HL-60 (cell line): ENCODE results near the gene KDR.

ENCODE experiments used
- DNase-seq, 2 experiments: peaks; one replicate each; pipeline ENCODE4 v3.0.0-alpha.2; 2010 to 2020; ENCODE audit warnings: low read depth in 1 of 2, low spot score in 1 of 2
- H3K27ac ChIP-seq: fragments of 250-450 bp; sonication (Bioruptor Pico); replicated peaks from 2 replicates; pipeline ENCODE4 v1.5.1; 2020; ENCODE audit warnings: mild to moderate bottlenecking, moderate library complexity
- H3K27me3 ChIP-seq: fragments of 250-450 bp; sonication (Bioruptor Pico); 2 replicates; pipeline ENCODE4 v1.5.1; 2021; ENCODE audit warnings: mild to moderate bottlenecking, moderate library complexity; ENCODE audit not compliant: insufficient read depth, poor library complexity, severe bottlenecking
- H3K4me3 ChIP-seq: replicated peaks from 2 replicates; pipeline ENCODE4 v1.5.1; 2011; ENCODE audit warnings: mild to moderate bottlenecking, control low read depth, low read length; ENCODE audit not compliant: insufficient read depth
- GABPA ChIP-seq: IDR thresholded peaks from 2 replicates; pipeline ENCODE4 v1.6.1; 2012; ENCODE audit warnings: low read depth
- POLR2AphosphoS5 ChIP-seq: IDR thresholded peaks from 2 replicates; pipeline ENCODE4 v1.6.1; 2012; ENCODE audit warnings: low read depth
- SPI1 ChIP-seq: IDR thresholded peaks from 2 replicates; pipeline ENCODE4 v1.6.1; 2012; ENCODE audit warnings: low read depth, mild to moderate bottlenecking, borderline replicate concordance
- TF ChIP-seq, protein P1 (sequence below): IDR thresholded peaks from one replicate; pipeline ENCODE4 v1.5.1; 2011; ENCODE audit warnings: low read length, control low read depth, inconsistent platforms; ENCODE audit not compliant: insufficient read depth
- TF ChIP-seq, protein P2 (sequence below): IDR thresholded peaks from 2 replicates; pipeline ENCODE4 v1.6.1; 2012; ENCODE audit warnings: low read depth; ENCODE audit not compliant: insufficient replicate concordance

Gene KDR

DNA sequence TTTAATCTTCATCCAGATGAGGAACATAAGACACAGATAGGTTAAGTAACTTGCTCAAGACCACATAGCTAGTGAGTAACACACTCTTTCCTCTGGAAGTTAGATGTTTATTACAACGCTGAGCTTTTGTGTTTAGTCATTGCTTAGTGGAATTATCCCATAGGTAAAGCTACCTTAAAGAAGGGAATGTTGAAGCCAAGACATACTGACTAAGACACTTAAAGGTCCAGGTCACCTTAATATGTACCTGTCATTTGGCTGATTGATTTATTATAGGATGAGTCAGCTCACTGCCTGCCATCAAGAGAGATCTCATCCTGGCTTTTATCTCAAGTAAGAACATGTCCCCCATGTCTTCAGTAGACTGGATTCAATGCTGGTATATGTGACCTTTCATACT lies 53.4 kb downstream of the KDR start:
- Histone ChIP-seq H3K27me3 (peaks cover 2% of the 10 kb centered on the region), H3K27ac (no peak overlapping the region), H3K4me3 (no peak overlapping the region)
- no peak for DNase-seq
- TF ChIP-seq, protein P1, sequence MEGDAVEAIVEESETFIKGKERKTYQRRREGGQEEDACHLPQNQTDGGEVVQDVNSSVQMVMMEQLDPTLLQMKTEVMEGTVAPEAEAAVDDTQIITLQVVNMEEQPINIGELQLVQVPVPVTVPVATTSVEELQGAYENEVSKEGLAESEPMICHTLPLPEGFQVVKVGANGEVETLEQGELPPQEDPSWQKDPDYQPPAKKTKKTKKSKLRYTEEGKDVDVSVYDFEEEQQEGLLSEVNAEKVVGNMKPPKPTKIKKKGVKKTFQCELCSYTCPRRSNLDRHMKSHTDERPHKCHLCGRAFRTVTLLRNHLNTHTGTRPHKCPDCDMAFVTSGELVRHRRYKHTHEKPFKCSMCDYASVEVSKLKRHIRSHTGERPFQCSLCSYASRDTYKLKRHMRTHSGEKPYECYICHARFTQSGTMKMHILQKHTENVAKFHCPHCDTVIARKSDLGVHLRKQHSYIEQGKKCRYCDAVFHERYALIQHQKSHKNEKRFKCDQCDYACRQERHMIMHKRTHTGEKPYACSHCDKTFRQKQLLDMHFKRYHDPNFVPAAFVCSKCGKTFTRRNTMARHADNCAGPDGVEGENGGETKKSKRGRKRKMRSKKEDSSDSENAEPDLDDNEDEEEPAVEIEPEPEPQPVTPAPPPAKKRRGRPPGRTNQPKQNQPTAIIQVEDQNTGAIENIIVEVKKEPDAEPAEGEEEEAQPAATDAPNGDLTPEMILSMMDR, result no peak
- TF ChIP-seq SPI1, result no peak
- TF ChIP-seq, protein P2, sequence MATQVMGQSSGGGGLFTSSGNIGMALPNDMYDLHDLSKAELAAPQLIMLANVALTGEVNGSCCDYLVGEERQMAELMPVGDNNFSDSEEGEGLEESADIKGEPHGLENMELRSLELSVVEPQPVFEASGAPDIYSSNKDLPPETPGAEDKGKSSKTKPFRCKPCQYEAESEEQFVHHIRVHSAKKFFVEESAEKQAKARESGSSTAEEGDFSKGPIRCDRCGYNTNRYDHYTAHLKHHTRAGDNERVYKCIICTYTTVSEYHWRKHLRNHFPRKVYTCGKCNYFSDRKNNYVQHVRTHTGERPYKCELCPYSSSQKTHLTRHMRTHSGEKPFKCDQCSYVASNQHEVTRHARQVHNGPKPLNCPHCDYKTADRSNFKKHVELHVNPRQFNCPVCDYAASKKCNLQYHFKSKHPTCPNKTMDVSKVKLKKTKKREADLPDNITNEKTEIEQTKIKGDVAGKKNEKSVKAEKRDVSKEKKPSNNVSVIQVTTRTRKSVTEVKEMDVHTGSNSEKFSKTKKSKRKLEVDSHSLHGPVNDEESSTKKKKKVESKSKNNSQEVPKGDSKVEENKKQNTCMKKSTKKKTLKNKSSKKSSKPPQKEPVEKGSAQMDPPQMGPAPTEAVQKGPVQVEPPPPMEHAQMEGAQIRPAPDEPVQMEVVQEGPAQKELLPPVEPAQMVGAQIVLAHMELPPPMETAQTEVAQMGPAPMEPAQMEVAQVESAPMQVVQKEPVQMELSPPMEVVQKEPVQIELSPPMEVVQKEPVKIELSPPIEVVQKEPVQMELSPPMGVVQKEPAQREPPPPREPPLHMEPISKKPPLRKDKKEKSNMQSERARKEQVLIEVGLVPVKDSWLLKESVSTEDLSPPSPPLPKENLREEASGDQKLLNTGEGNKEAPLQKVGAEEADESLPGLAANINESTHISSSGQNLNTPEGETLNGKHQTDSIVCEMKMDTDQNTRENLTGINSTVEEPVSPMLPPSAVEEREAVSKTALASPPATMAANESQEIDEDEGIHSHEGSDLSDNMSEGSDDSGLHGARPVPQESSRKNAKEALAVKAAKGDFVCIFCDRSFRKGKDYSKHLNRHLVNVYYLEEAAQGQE, result no peak
- TF ChIP-seq GABPA, result no peak
- TF ChIP-seq POLR2AphosphoS5, result no peak

- Histone ChIP-seq H3K4me3 (no peak overlapping the region), H3K27me3 (no peaks in the 10 kb centered on the region), H3K27ac (no peak overlapping the region)
- no peak for TF ChIP-seq GABPA
- DNase-seq, result no peak
Observed at GRCh38 chr4:55069248-55069647, 56.1 kb downstream of the KDR start.

GRCh38 chr4:55068522-55068921 lies 56.9 kb downstream of the KDR start:
- Histone ChIP-seq H3K27me3 (no peaks in the 10 kb centered on the region), H3K4me3 (no peak overlapping the region), H3K27ac (no peak overlapping the region)
- no peak for TF ChIP-seq POLR2AphosphoS5
- TF ChIP-seq SPI1, result no peak
- TF ChIP-seq, protein P1, result no peak
- TF ChIP-seq, protein P2, result no peak
- TF ChIP-seq GABPA, result no peak
- DNase-seq, result no peak

- H3K27ac ChIP-seq, result no peak overlapping the region
- H3K4me3 ChIP-seq, result no peak overlapping the region
- no peaks in the 10 kb centered on the region for H3K27me3 ChIP-seq
- no peak for TF ChIP-seq GABPA
- no peak for TF ChIP-seq POLR2AphosphoS5
- TF ChIP-seq SPI1, result no peak
- TF ChIP-seq, protein P2, result no peak
- TF ChIP-seq, protein P1, result no peak
- DNase-seq, result no peak
Observed at GRCh38 chr4:55066018-55066417, 59.4 kb downstream of the KDR start.
